ENCODE data around the gene ABCF2. TPM values are rescaled to one million over a fixed set of nuclear protein-coding genes. Genes with fewer than 3 reads are reported as not detected.

ABCF2 gene
- total and polyA plus RNA-seq, 11 donors = 15.9 to 58.4 (median 33.0) TPM

- H3K9me3 ChIP-seq = no peaks in the 10 kb centered on the region
- DNase-seq (peak in 1 of 5 donors; percentile 9), ATAC-seq (peak in 1 of 4 donors; percentile 11)
- H3K36me3 ChIP-seq = peaks cover 0 to 29% (median 23%) of the 10 kb centered on the region in 9 donors
- intact Hi-C loops (cut with DNase I) = no loop called here
- peaks cover 0 to 4% (median 0%) of the 10 kb centered on the region in 9 donors for H3K27me3 ChIP-seq
- no peaks in the 10 kb centered on the region for H3K4me1 ChIP-seq
- no peak for TF ChIP-seq CTCF (IDR thresholded peaks at IDR 0.05)
- no peak for TF ChIP-seq POLR2A (IDR thresholded peaks at IDR 0.05)
- 84 to 87% (median 86%) methylated on average over 5 to 6 of the region's 6 CpGs for WGBS, 4 donors
- H3K4me3 ChIP-seq = no peak overlapping the region
- H3K27ac ChIP-seq = no peak overlapping the region
These were observed 17.4 kb downstream of the ABCF2 start for GRCh38 chr7:151209588-151209987.

DNA sequence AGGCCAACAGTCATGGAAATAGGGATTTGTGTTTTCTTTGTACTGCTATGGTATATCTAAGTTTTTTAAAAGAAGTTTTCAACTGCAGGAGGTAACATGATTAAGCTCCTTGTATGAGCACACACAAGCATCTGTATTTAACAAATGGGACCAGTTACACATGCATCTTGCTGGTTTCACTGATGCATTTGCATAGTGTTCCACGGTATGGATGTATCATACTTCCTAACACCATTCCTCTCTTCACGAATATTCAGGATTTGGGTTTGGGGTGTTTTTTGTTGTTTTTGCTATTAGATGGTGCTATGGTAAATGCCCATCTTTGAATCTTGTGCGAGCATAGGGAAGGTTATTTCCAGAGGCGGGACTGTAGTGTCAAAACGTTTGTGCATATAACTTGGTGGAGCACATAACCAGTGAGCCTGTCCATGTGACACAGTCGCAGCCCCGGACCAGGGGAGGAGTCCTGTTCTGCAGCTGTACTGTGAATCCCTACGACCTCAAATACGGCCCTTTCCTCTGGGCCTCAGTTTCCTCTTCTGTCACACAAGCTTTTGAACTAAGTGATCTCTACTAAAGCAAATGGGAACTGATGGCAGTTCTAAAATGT lies 18.6 kb downstream of the ABCF2 start:
- WGBS, 4 donors = 72 to 79% (median 74%) methylated on average over 9 of the region's 9 CpGs
- ATAC-seq = no peak
- intact Hi-C loops (cut with DNase I) = no loop called here

DNA sequence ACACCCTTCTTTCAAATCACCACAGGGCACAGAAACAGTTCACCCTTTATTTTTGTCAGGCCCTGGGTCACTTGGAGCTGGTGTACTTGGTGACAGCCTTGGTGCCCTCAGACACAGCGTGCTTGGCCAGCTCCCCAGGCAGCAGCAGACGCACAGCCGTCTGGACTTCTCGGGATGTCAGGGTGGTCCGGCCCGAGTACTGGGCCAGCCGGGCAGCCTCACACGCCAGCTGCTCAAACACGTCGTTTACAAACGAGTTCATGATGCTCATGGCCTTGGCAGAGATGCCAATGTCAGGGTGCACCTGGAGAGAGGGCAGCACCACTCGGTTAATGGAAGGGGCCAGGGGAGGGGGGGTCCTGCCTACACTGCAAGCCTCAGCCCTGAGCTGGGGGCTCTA lies 19.2 kb downstream of the ABCF2 start:
- H3K36me3 ChIP-seq = peaks cover 0 to 11% (median 6%) of the 10 kb centered on the region in 9 donors
- TF ChIP-seq CTCF (IDR thresholded peaks at IDR 0.05) (no peak), POLR2A (IDR thresholded peaks at IDR 0.05) (no peak)
- no peaks in the 10 kb centered on the region for H3K9me3 ChIP-seq
- WGBS, 4 donors = 80 to 93% (median 85%) methylated on average over 9 to 12 of the region's 12 CpGs
- H3K4me1 ChIP-seq = no peaks in the 10 kb centered on the region
- H3K4me3 ChIP-seq = no peak overlapping the region
- no peak for DNase-seq
- no peak overlapping the region for H3K27ac ChIP-seq
- intact Hi-C loops (cut with DNase I) = no loop called here
- ATAC-seq = no peak
- H3K27me3 ChIP-seq = peaks cover 0 to 20% (median 5%) of the 10 kb centered on the region in 9 donors

More for the DNA sequence above, 18.6 kb downstream of the ABCF2 start:
- no peaks in the 10 kb centered on the region for H3K9me3 ChIP-seq
- no peak overlapping the region for H3K27ac ChIP-seq
- H3K4me1 ChIP-seq = no peaks in the 10 kb centered on the region
- TF ChIP-seq CTCF (IDR thresholded peaks at IDR 0.05) (no peak), POLR2A (IDR thresholded peaks at IDR 0.05) (no peak)
- peaks cover 0 to 17% (median 11%) of the 10 kb centered on the region in 9 donors for H3K36me3 ChIP-seq
- peaks cover 0 to 14% (median 5%) of the 10 kb centered on the region in 9 donors for H3K27me3 ChIP-seq
- no peak for DNase-seq
- H3K4me3 ChIP-seq = no peak overlapping the region

DNA sequence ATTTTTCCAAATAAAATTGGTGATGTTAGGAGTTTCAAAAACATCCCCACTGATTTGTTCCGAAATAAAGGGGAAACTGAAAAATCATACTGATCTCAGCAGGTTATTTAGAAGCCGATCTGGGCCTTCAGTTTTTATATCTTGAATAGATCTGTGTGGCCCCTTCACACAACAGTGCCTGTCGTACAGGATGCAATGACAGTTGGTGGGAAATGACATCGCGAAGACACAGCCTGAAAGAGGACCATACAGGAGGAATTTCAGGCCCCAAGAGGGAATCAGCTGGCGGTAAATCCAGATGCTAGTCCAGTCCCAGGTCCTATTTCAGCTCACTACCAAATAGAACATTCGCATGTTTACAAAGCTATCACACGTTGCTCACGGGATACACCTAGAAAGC lies 19.7 kb downstream of the ABCF2 start:
- H3K27me3 ChIP-seq = peaks cover 0 to 24% (median 5%) of the 10 kb centered on the region in 9 donors
- H3K27ac ChIP-seq = no peak overlapping the region
- peaks cover 0 to 6% (median under 1%) of the 10 kb centered on the region in 9 donors for H3K36me3 ChIP-seq
- DNase-seq (no peak), ATAC-seq (no peak)
- no peaks in the 10 kb centered on the region for H3K4me1 ChIP-seq
- TF ChIP-seq POLR2A (IDR thresholded peaks at IDR 0.05) (no peak), CTCF (IDR thresholded peaks at IDR 0.05) (no peak)
- intact Hi-C loops (cut with DNase I) = no loop called here
- H3K9me3 ChIP-seq = no peaks in the 10 kb centered on the region
- 60 to 74% (median 69%) methylated on average over 9 of the region's 9 CpGs for WGBS, 4 donors
- no peak overlapping the region for H3K4me3 ChIP-seq

Data from heart left ventricle (tissue), 16 donors.